Measurements from ENCODE around the gene CHST11. TPM values are rescaled to one million over a fixed set of nuclear protein-coding genes. Genes with fewer than 3 reads are reported as not detected.

The CHST11 gene
- total RNA-seq, 1 donor from 2014 or later: 7.7 TPM

- Histone ChIP-seq H3K4me1 (peaks cover 7% of the 10 kb centered on the region), H3F3A (ENCODE audit: low read depth) (peaks cover 4% of the 10 kb centered on the region), H3K79me2 (ENCODE audit: low read depth) (no peaks in the 10 kb centered on the region), H3K4me2 (no peak overlapping the region), H3K27ac (no peak overlapping the region), H2AFZ (replicated peaks) (no peak overlapping the region), H3K36me3 (no peaks in the 10 kb centered on the region), H3K9me3 (ENCODE audit: low read depth) (no peaks in the 10 kb centered on the region), H3K4me3 (no peak overlapping the region), H4K20me1 (ENCODE audit: low read depth) (no peaks in the 10 kb centered on the region), H3K27me3 (no peaks in the 10 kb centered on the region), H3K9ac (no peak overlapping the region)
- no peak for DNase-seq (ENCODE audit: low spot score)
- peaks cover 8% of the 10 kb centered on the region for H3K27me3 Mint-ChIP-seq (ENCODE audit: insufficient read depth, low read depth)
- no peak overlapping the region for H3K4me3 Mint-ChIP-seq
- H3K27ac Mint-ChIP-seq: peak overlapping the region; percentile 58
- H3K36me3 Mint-ChIP-seq: peaks cover 18% of the 10 kb centered on the region
- H3K4me1 Mint-ChIP-seq: peaks cover 37% of the 10 kb centered on the region
- TF ChIP-seq, protein P1, sequence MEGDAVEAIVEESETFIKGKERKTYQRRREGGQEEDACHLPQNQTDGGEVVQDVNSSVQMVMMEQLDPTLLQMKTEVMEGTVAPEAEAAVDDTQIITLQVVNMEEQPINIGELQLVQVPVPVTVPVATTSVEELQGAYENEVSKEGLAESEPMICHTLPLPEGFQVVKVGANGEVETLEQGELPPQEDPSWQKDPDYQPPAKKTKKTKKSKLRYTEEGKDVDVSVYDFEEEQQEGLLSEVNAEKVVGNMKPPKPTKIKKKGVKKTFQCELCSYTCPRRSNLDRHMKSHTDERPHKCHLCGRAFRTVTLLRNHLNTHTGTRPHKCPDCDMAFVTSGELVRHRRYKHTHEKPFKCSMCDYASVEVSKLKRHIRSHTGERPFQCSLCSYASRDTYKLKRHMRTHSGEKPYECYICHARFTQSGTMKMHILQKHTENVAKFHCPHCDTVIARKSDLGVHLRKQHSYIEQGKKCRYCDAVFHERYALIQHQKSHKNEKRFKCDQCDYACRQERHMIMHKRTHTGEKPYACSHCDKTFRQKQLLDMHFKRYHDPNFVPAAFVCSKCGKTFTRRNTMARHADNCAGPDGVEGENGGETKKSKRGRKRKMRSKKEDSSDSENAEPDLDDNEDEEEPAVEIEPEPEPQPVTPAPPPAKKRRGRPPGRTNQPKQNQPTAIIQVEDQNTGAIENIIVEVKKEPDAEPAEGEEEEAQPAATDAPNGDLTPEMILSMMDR (IDR thresholded peaks at IDR 0.05): no peak
- TF ChIP-seq EZH2phosphoT487 (IDR thresholded peaks at IDR 0.05) (no peak), EZH2 (IDR thresholded peaks at IDR 0.05) (no peak)
- H3K9me3 Mint-ChIP-seq: peaks cover 8% of the 10 kb centered on the region
These were observed 148.9 kb downstream of the CHST11 start for GRCh38 chr12:104605685-104606084.

DNA sequence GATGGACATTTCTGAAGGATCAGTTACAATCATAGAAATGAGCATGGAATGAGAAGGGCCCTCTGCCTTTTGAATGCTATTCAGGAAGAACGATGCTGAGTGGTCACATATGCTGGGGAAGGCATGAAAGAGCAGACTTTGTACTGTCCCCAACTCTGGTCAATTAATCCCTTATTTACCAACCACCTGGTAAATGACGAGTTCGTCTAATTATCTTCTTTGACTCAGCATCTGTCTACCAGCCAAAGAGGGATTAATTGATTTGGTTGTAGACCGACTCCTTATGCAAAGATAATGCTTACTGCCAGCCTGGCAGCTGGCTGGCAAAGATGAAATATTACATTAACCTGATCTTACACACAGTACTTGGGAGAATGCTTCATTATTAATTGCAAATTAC, 152.2 kb downstream of the CHST11 start:
- Histone ChIP-seq H3K36me3 (no peaks in the 10 kb centered on the region), H3K79me2 (ENCODE audit: low read depth) (no peaks in the 10 kb centered on the region), H2AFZ (replicated peaks) (no peak overlapping the region), H3K27me3 (no peaks in the 10 kb centered on the region), H4K20me1 (ENCODE audit: low read depth) (no peaks in the 10 kb centered on the region), H3K4me2 (no peak overlapping the region), H3K9ac (no peak overlapping the region), H3K27ac (no peak overlapping the region), H3F3A (ENCODE audit: low read depth) (no peaks in the 10 kb centered on the region), H3K4me1 (no peaks in the 10 kb centered on the region), H3K9me3 (ENCODE audit: low read depth) (no peaks in the 10 kb centered on the region), H3K4me3 (no peak overlapping the region)
- peaks cover 12% of the 10 kb centered on the region for H3K4me1 Mint-ChIP-seq
- H3K9me3 Mint-ChIP-seq: no peaks in the 10 kb centered on the region
- peaks cover 4% of the 10 kb centered on the region for H3K36me3 Mint-ChIP-seq
- TF ChIP-seq EZH2 (IDR thresholded peaks at IDR 0.05) (no peak), EZH2phosphoT487 (IDR thresholded peaks at IDR 0.05) (no peak)
- TF ChIP-seq, protein P1 (IDR thresholded peaks at IDR 0.05): no peak
- no peak overlapping the region for H3K27ac Mint-ChIP-seq
- DNase-seq (ENCODE audit: low spot score): no peak
- H3K27me3 Mint-ChIP-seq (ENCODE audit: insufficient read depth, low read depth): peaks cover 6% of the 10 kb centered on the region
- no peak overlapping the region for H3K4me3 Mint-ChIP-seq

GRCh38 chr12:104609445-104609844, 152.7 kb downstream of the CHST11 start:
- no peak overlapping the region for H3K4me3 ChIP-seq
- no peaks in the 10 kb centered on the region for H3K27me3 ChIP-seq
- H3K36me3 Mint-ChIP-seq: peaks cover 4% of the 10 kb centered on the region
- H3K27me3 Mint-ChIP-seq (ENCODE audit: insufficient read depth, low read depth): peaks cover 6% of the 10 kb centered on the region
- no peak overlapping the region for H3K4me3 Mint-ChIP-seq
- no peaks in the 10 kb centered on the region for H3K9me3 ChIP-seq (ENCODE audit: low read depth)
- H3K36me3 ChIP-seq: no peaks in the 10 kb centered on the region
- DNase-seq (ENCODE audit: low spot score): no peak
- TF ChIP-seq EZH2 (IDR thresholded peaks at IDR 0.05): no peak
- TF ChIP-seq EZH2phosphoT487 (IDR thresholded peaks at IDR 0.05): no peak
- TF ChIP-seq, protein P1 (IDR thresholded peaks at IDR 0.05): no peak
- no peaks in the 10 kb centered on the region for H3K79me2 ChIP-seq (ENCODE audit: low read depth)
- H3K4me1 Mint-ChIP-seq: peaks cover 7% of the 10 kb centered on the region
- H3K9ac ChIP-seq: no peak overlapping the region
- H4K20me1 ChIP-seq (ENCODE audit: low read depth): no peaks in the 10 kb centered on the region
- no peak overlapping the region for H3K27ac ChIP-seq
- H3K4me1 ChIP-seq: no peaks in the 10 kb centered on the region
- no peak overlapping the region for H3K4me2 ChIP-seq
- no peak overlapping the region for H2AFZ ChIP-seq (replicated peaks)
- no peaks in the 10 kb centered on the region for H3F3A ChIP-seq (ENCODE audit: low read depth)
- no peak overlapping the region for H3K27ac Mint-ChIP-seq
- H3K9me3 Mint-ChIP-seq: no peaks in the 10 kb centered on the region

Data from neural progenitor cell (in vitro differentiated cells).